ENCODE data around the gene ARHGEF10L. TPM values are rescaled to one million over a fixed set of nuclear protein-coding genes. Genes with fewer than 3 reads are reported as not detected.

The ARHGEF10L gene
- total RNA-seq, 1 donor from 2014 or later, result 57.9 TPM

DNA sequence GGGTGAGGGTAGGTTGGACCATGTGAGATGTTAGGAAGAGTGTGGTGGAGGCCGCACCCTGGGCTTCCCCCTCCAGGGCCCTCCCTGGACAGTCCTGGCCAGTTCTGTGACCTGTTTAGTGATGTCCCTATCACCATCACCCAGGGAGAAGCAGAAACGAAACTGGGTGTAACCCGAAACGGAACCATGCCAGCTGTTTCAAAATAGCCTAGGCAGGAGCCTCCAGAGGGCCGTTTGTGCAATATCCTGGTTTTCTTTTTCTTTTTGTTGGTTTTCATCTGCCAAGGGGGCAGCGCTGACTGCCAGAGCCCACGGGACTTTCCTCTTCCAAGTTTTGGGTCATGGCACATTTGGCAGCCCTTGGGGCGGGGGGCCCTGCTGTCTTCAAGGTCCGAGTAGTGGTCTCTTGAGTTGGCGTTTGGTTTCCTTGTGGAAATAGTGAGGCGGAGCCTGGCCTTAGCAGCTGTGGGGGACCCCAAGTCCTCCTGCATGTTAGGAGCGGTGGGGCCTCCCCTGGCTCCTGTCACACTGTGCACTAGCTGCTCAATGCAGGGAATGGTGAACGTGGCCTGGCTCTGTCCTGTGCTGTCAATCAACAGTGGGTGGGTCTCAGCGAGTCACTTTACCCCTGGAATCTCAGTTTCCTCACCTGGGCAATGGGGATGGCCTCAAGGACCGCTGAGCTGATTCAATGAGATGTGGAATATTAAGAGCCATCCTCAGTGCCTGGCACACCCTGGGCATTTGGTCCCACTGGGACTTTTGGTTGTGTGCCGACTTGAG lies 90.7 kb downstream of the ARHGEF10L start:
- Histone ChIP-seq H3K9me3 (no peaks in the 10 kb centered on the region), H3K4me3 (no peak overlapping the region), H3K27ac (peak overlapping the region; percentile 74), H3K27me3 (ENCODE audit: low read depth) (no peaks in the 10 kb centered on the region), H3K4me1 (peaks cover 25% of the 10 kb centered on the region), H3K36me3 (peaks cover 87% of the 10 kb centered on the region)
- TF ChIP-seq, protein P1, sequence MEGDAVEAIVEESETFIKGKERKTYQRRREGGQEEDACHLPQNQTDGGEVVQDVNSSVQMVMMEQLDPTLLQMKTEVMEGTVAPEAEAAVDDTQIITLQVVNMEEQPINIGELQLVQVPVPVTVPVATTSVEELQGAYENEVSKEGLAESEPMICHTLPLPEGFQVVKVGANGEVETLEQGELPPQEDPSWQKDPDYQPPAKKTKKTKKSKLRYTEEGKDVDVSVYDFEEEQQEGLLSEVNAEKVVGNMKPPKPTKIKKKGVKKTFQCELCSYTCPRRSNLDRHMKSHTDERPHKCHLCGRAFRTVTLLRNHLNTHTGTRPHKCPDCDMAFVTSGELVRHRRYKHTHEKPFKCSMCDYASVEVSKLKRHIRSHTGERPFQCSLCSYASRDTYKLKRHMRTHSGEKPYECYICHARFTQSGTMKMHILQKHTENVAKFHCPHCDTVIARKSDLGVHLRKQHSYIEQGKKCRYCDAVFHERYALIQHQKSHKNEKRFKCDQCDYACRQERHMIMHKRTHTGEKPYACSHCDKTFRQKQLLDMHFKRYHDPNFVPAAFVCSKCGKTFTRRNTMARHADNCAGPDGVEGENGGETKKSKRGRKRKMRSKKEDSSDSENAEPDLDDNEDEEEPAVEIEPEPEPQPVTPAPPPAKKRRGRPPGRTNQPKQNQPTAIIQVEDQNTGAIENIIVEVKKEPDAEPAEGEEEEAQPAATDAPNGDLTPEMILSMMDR (IDR thresholded peaks at IDR 0.05), result no peak
- peak; percentile 81 for DNase-seq
- peak; percentile 85 to 91 for ATAC-seq
- intact Hi-C loops (cut with DNase I), result no loop called here

DNA sequence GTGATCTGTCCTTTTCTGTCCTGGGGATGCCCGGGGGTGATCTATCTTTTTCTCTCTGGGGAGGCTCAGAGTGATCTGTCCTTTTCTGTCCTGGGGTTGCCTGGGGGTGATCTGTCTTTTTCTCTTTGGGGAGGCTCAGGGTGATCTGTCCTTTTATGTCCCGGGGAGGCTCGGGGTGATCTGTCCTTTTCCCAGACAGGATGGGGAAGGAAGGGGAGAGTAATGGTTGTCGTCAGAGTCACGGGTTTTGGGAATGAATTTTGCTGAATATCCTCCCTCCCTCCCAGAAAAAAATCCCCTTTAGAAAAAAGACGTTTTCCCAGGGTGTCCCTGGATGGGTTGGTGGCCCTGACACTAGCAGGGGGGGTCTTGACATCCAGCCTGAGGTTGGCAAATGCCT lies 91.5 kb downstream of the ARHGEF10L start:
- Histone ChIP-seq H3K4me1 (peaks cover 25% of the 10 kb centered on the region), H3K36me3 (peaks cover 90% of the 10 kb centered on the region), H3K9me3 (no peaks in the 10 kb centered on the region), H3K27me3 (ENCODE audit: low read depth) (no peaks in the 10 kb centered on the region), H3K27ac (no peak overlapping the region), H3K4me3 (no peak overlapping the region)
- TF ChIP-seq, protein P1 (IDR thresholded peaks at IDR 0.05), result no peak
- ATAC-seq (no peak), DNase-seq (no peak)
- intact Hi-C loops (cut with DNase I), result no loop called here

DNA sequence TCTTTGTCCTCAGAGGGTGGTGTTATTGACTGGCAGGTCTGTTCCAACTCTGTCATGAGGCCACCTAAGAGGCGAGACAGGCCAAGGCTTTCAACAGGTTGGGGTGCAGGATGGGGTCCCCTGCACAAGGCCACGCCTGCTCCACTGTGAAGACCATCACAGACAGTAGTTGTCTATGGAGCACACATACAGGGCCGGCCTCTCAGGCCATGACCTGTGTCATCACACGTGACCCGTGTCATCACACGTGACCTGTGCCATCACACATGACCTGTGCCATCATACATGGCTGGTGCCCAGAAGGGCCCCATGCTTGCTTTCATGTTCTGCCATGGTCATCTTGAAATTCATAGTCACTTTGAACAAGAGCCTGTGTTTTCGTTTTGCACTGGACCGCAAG lies 91.9 kb downstream of the ARHGEF10L start:
- ATAC-seq (no peak), DNase-seq (no peak)
- Histone ChIP-seq H3K27ac (no peak overlapping the region), H3K4me3 (no peak overlapping the region), H3K36me3 (peaks cover 90% of the 10 kb centered on the region), H3K27me3 (ENCODE audit: low read depth) (no peaks in the 10 kb centered on the region), H3K4me1 (peaks cover 28% of the 10 kb centered on the region), H3K9me3 (no peaks in the 10 kb centered on the region)
- TF ChIP-seq, protein P1 (IDR thresholded peaks at IDR 0.05), result no peak
- intact Hi-C loops (cut with DNase I), result no loop called here

DNA sequence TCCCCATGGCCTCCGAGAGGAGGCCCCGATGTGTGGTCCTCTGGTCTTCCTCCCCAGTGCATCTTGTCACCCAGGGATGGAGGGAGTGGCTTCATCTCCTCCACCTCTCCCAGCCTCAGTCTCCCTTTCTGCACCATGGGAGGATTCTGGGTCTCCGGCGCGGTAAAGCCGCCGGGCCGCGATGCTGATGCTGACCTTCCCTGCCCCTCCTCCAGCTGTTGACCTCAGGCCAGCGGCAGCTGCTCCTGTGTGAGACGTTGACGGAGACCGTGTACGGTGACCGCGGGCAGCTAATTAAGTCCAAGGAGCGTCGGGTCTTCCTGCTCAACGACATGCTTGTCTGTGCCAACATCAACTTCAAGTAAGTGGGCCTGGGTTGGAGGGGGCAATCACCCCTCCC lies 92.6 kb downstream of the ARHGEF10L start:
- H3K36me3 ChIP-seq, result peaks cover 90% of the 10 kb centered on the region
- no peak overlapping the region for H3K27ac ChIP-seq
- H3K27me3 ChIP-seq (ENCODE audit: low read depth), result no peaks in the 10 kb centered on the region
- TF ChIP-seq, protein P1 (IDR thresholded peaks at IDR 0.05), result no peak
- ATAC-seq (no peak), DNase-seq (no peak)
- H3K9me3 ChIP-seq, result no peaks in the 10 kb centered on the region
- H3K4me3 ChIP-seq, result no peak overlapping the region
- intact Hi-C loops (cut with DNase I), result no loop called here
- peaks cover 30% of the 10 kb centered on the region for H3K4me1 ChIP-seq

DNA sequence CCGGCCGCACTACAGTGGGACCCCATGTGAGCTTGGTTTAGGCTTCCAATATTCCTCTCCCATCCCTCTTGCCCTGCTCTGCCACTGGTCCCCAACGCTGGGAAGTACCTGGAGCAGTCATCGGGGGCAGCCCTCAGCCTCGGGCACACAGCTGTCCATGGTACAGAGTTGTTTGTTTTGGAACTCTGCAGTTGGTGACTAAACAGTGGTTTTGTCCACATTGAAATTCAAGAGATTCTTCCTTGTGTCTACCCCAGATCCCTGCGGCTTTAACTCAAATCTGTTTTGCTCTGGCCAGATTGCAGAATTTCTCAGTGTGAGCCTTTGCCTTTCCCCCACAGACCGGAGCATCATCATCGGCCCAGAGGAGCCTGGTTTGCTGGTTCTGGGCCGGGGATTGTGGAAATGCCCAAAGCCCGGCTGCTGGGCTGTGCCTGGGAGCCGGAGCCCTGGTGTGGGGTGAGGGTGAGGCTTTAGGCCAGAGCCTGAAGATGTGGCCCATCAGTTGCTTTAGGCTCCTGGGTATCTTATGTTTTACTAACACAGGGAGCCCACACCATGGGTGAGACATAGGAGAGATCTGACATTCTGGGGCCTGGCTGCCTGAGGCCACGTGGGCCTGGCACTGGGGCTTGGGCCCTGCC lies 93.2 kb downstream of the ARHGEF10L start:
- no peak for ATAC-seq
- no peaks in the 10 kb centered on the region for H3K9me3 ChIP-seq
- TF ChIP-seq, protein P1 (IDR thresholded peaks at IDR 0.05), result no peak
- DNase-seq, result no peak
- no peak overlapping the region for H3K27ac ChIP-seq
- no peak overlapping the region for H3K4me3 ChIP-seq
- H3K27me3 ChIP-seq (ENCODE audit: low read depth), result no peaks in the 10 kb centered on the region
- H3K36me3 ChIP-seq, result peaks cover 90% of the 10 kb centered on the region
- H3K4me1 ChIP-seq, result peaks cover 30% of the 10 kb centered on the region
- intact Hi-C loops (cut with DNase I), result no loop called here

All from lower lobe of right lung (tissue), 2 donors.